ENCODE data around the gene SEMA4D.

SEMA4D gene

DNA sequence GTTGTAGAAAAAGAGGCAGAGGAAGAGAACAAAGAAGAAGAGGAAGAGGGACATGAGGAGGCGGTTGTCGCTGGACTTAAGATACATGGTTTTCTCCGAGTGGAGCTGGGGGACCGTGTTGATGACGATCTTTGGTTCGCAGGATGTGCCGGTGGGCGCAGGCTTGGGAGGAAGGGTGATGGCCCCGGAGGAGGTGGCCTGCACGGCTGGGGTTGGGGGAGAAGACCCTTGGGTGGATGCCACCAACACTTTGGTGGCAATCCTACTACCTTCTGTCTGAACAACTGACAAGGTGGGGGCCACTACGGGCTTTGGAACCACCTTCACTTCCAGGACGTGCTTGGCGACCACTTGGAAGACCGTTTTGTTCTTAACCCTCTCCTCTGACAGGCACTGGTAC lies 118.9 kb downstream of the SEMA4D start:
- H3K27me3 ChIP-seq = no peaks in the 10 kb centered on the region
- TF ChIP-seq, protein P1, sequence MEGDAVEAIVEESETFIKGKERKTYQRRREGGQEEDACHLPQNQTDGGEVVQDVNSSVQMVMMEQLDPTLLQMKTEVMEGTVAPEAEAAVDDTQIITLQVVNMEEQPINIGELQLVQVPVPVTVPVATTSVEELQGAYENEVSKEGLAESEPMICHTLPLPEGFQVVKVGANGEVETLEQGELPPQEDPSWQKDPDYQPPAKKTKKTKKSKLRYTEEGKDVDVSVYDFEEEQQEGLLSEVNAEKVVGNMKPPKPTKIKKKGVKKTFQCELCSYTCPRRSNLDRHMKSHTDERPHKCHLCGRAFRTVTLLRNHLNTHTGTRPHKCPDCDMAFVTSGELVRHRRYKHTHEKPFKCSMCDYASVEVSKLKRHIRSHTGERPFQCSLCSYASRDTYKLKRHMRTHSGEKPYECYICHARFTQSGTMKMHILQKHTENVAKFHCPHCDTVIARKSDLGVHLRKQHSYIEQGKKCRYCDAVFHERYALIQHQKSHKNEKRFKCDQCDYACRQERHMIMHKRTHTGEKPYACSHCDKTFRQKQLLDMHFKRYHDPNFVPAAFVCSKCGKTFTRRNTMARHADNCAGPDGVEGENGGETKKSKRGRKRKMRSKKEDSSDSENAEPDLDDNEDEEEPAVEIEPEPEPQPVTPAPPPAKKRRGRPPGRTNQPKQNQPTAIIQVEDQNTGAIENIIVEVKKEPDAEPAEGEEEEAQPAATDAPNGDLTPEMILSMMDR (IDR thresholded peaks at IDR 0.05) = no peak
- peak overlapping the region; percentile 99 for H3K27ac ChIP-seq
- H3K4me3 ChIP-seq (ENCODE audit: low read depth in 1 of 2, low read length in 1 of 2) = peak overlapping the region; percentile 39
- peaks cover 50 to 82% of the 10 kb centered on the region in 2 experiments for H3K4me1 ChIP-seq (ENCODE audit: control insufficient read depth in 1 of 2, insufficient read depth in 1 of 2, low read depth in 1 of 2, low read length in 1 of 2)
- H3K9me3 ChIP-seq = no peaks in the 10 kb centered on the region
- peaks cover 87% of the 10 kb centered on the region for H3K36me3 ChIP-seq

DNA sequence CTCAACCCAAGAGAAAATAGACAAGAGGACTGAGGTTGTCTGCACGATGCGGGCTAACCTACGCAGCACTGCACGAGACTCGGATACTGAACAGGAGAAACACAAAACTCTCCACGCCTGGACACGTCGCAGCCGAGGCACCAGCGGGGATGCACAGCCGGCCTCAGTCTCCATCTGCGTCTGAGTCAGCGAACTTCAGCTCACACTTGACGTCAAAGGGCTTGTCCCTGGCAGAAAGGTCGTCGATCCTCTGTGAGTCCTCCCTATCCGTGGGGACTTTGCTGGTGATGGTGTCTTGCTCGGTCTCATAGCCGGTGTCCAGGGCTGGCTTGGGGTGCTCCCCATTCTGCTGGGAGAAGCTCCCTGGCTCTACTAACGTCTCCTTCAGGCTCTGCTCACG lies 119.4 kb downstream of the SEMA4D start:
- H3K9me3 ChIP-seq = no peaks in the 10 kb centered on the region
- H3K4me1 ChIP-seq (ENCODE audit: control insufficient read depth in 1 of 2, insufficient read depth in 1 of 2, low read depth in 1 of 2, low read length in 1 of 2) = peaks cover 50 to 82% of the 10 kb centered on the region in 2 experiments
- peak overlapping the region; percentile 99 for H3K27ac ChIP-seq
- no peaks in the 10 kb centered on the region for H3K27me3 ChIP-seq
- peaks cover 87% of the 10 kb centered on the region for H3K36me3 ChIP-seq
- TF ChIP-seq, protein P1 (IDR thresholded peaks at IDR 0.05) = no peak
- no peak overlapping the region for H3K4me3 ChIP-seq (ENCODE audit: low read depth in 1 of 2, low read length in 1 of 2)

DNA sequence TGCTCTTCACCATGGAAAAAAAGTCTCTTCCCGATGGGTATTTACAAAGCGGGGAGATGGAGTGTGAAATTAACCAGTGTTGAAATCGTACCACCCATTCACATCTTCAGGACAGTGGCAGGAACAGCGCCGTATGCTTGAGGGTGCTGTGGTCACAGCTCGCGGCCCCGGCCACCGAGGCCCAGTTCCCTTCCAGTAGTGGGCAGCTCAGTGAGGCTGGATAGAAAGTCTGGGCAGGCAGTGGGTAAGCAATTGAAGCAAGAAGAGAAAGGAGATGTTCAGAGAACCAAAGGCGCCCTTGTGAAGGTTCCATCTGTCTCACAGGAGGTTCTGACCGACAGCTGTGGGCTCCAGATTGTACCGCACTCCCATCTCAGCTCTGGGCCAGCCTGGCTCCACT lies 120.5 kb downstream of the SEMA4D start:
- H3K9me3 ChIP-seq = no peaks in the 10 kb centered on the region
- TF ChIP-seq, protein P1 (IDR thresholded peaks at IDR 0.05) = no peak
- peaks cover 43 to 71% of the 10 kb centered on the region in 2 experiments for H3K4me1 ChIP-seq (ENCODE audit: control insufficient read depth in 1 of 2, insufficient read depth in 1 of 2, low read depth in 1 of 2, low read length in 1 of 2)
- no peak overlapping the region for H3K4me3 ChIP-seq (ENCODE audit: low read depth in 1 of 2, low read length in 1 of 2)
- no peaks in the 10 kb centered on the region for H3K27me3 ChIP-seq
- H3K27ac ChIP-seq = peak overlapping the region; percentile 75
- H3K36me3 ChIP-seq = peaks cover 87% of the 10 kb centered on the region

DNA sequence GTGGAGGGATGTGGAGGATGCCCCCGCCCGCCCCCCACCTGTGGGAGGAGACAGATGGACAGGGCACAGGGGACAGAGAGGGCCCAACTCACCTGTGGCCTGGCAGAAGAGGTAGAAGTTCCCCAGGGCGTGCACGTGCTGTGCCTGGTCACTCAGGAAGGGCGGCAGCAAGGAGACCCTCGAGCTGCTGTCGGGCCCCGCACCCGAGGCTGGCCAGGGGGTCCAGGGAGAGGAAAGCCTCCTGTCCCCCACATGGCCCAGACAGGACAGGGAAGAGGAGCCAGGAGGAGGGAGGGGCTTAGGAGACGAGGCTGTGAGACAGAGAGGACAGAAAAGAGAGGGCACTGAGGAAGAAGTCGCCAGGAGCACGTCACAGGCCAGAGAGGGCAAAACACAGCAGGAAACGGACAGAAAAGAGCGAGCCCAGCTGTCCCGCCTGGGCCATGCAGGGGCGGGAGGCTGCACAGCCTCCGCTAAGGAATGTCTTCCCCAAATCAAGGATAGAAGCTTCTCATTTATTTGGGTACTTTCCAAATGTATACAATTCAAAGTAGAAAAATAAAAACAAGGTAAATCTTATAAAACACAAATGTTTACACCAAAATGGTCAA lies 121.1 kb downstream of the SEMA4D start:
- peaks cover 37 to 66% of the 10 kb centered on the region in 2 experiments for H3K4me1 ChIP-seq (ENCODE audit: control insufficient read depth in 1 of 2, insufficient read depth in 1 of 2, low read depth in 1 of 2, low read length in 1 of 2)
- no peaks in the 10 kb centered on the region for H3K27me3 ChIP-seq
- H3K9me3 ChIP-seq = no peaks in the 10 kb centered on the region
- TF ChIP-seq, protein P1 (IDR thresholded peaks at IDR 0.05) = no peak
- H3K4me3 ChIP-seq (ENCODE audit: low read depth in 1 of 2, low read length in 1 of 2) = no peak overlapping the region
- H3K27ac ChIP-seq = peak overlapping the region; percentile 75
- H3K36me3 ChIP-seq = peaks cover 85% of the 10 kb centered on the region

DNA sequence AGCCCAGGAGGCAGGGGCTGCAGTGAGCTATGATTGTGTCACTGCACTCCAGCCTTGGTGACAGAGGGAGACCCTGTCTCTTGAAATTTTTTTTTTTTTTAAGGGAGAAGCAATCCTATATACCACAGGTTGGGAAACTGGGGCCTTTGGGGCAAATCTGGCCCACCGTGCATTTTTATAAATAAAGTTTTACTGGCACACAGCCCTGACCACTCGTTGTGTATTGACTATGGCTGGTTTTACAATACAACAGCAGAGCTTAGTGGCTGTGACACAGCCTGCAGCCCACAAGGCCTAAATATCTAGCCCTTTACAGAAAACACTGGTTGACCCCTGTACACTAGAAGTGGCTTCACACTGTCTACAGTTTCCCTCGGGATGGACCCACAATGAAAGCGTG lies 121.6 kb downstream of the SEMA4D start:
- TF ChIP-seq, protein P1 (IDR thresholded peaks at IDR 0.05) = no peak
- Histone ChIP-seq H3K36me3 (peaks cover 81% of the 10 kb centered on the region), H3K4me1 (ENCODE audit: control insufficient read depth in 1 of 2, insufficient read depth in 1 of 2, low read depth in 1 of 2, low read length in 1 of 2) (peaks cover 32 to 60% of the 10 kb centered on the region in 2 experiments), H3K27ac (peak overlapping the region; percentile 75), H3K9me3 (no peaks in the 10 kb centered on the region), H3K4me3 (ENCODE audit: low read depth in 1 of 2, low read length in 1 of 2) (no peak overlapping the region), H3K27me3 (no peaks in the 10 kb centered on the region)

All from neutrophil (primary cell).